RCC 7860 (cell line): ENCODE measurements around the gene KCNJ3.

Source experiments
- DNase-seq: peaks from one replicate; pipeline ENCODE4 v3.0.0-alpha.2; 2015; ENCODE audit warnings: low spot score
- FAIRE-seq: peaks from 2 replicates; lab custom pipeline; 2012; peaks lifted over from hg19 to GRCh38; lab: Jason Lieb, UNC

KCNJ3 gene

GRCh38 chr2:154706660-154707059 is 8.2 kb downstream of the KCNJ3 start:
- FAIRE-seq (no peak), DNase-seq (no peak)

DNA sequence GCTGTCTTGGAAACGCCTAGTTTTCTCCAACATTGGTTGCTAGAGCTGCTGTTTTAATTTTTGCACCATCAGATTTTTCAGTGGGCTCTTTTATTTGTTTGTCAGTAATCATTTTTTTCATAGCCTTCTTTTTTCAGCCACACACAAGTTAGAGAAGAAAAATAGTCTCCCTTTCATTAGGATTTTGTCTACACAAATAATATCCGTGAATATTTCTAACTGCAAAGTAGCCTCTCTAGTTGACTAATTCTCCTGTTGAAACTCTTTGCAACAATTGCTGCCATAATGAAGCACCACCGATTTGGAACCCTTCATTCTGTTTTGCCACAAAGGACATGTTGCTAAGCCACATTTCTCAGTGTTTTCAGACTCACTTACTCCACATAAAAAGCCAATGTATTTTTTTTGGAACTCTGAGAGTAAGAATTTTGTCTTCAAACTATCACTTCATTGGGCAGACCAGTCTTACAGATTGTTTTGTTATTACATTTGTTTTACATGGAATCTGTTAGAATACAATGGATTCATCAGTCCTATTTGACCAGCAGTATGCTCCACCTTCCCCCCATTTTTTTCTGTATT is 9.6 kb downstream of the KCNJ3 start:
- FAIRE-seq (no peak), DNase-seq (no peak)

DNA sequence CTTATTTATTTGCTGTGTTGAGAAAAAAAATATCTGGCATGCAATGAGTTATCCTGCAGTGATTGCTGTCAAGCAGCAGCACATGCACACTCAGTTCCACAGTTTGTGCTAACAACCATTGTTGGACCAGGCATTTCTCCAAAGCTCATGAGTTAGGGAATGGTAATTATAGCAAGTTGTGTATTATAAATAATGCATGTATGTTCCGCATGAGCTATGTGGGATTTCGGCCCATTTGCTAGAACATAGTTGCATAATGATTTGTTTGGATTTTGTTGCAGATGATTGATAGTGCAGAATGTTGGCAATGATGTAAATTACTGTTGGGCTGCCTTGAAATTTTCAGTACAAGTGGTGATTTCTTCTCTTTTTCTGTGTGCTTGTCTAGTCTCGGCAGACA is 10.7 kb downstream of the KCNJ3 start:
- DNase-seq (no peak), FAIRE-seq (no peak)

DNA sequence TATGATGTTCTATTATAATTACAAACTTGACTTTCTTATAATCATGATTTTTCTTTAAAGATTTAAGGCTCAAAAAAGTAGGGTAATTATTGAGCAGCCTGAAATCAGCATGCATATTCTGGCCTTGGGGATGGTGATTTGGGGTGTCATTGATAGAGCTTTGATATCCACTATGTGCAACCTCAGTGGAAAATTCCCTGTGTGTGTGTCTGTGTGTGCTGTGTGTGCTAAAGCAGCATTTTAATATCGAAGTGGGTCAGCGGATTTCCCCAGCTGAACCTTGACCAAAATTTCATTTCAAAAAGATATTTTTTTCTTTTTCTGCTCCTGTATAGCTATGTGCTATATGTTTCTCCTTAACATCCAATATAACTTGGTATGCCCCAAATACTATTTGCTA is 11.6 kb downstream of the KCNJ3 start:
- DNase-seq (no peak), FAIRE-seq (no peak)

DNA sequence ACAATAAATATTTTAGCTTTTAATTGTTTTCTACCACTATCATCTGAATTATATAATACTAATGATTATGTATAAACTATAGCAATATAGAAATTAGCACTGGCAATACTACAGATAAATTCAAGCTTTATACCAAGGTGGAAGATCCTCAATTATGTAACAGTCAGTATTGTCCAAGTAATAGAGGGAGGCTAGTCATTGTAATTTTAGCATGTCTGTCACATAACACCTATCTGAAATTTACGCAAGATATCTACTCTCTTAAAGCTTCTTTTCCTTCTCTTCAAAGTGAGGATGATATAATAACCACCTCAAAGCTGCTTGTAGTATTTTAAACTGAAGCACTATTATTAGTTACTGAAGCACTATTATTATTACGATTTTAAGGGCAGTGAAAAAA is 12.2 kb downstream of the KCNJ3 start:
- DNase-seq: no peak
- FAIRE-seq: no peak

GRCh38 chr2:154713675-154714074 is 15.2 kb downstream of the KCNJ3 start:
- FAIRE-seq: no peak

DNA sequence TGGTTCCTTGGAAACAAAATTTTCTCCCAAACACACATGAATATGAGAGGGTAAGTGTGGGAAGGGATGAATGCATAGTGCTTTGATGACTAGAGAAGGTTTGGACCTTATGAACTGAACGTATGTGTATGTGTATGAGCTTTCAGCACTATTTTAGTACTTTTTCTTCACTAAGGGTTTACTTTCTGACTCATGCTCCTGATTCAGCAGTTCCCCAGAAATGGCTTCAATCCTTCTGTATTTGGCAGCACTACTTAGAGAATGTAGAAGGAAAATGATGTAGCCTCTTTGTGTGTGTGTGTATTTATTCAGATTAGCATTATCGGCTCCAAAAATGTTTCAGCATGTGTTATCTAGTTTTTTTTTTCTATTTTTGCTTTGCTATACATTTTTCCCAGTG is 22.2 kb downstream of the KCNJ3 start:
- FAIRE-seq (no peak), DNase-seq (no peak)

More at GRCh38 chr2:154713675-154714074, 15.2 kb downstream of the KCNJ3 start:
- no peak for DNase-seq

DNA sequence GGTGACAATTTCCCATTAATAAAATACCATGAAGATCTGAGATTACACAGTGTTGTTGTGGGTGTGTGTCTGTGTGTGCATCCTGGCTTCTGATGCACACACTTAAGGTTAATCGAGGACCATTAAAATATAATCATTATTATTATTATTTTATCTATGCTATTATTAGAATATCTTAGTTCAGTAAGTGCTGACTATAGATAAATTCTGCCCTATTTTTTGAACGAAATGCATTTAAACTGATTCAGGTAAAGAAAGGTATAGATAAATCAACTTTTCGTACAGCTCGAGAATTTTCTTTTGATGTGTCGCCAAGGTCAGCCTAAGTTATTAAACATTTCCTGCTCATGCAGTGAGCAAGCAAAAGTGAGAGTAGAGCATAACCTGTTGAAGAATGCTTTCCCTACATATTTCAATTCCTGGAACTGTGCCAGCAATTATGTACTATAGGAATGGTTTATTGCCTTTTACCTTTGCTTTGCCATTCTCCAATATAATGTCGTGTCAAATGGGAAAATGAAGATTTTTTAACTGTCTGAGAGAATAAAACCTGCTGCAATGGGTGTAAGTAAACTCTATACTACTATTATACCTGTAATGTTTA is 25.8 kb downstream of the KCNJ3 start:
- DNase-seq (no peak), FAIRE-seq (no peak)

GRCh38 chr2:154740361-154740760 is 41.9 kb downstream of the KCNJ3 start:
- DNase-seq (no peak), FAIRE-seq (no peak)

- DNase-seq (no peak), FAIRE-seq (no peak)
Measured at GRCh38 chr2:154758871-154759270, 60.4 kb downstream of the KCNJ3 start.

- DNase-seq (no peak), FAIRE-seq (no peak)
Measured at GRCh38 chr2:154762638-154763037, 64.1 kb downstream of the KCNJ3 start.

DNA sequence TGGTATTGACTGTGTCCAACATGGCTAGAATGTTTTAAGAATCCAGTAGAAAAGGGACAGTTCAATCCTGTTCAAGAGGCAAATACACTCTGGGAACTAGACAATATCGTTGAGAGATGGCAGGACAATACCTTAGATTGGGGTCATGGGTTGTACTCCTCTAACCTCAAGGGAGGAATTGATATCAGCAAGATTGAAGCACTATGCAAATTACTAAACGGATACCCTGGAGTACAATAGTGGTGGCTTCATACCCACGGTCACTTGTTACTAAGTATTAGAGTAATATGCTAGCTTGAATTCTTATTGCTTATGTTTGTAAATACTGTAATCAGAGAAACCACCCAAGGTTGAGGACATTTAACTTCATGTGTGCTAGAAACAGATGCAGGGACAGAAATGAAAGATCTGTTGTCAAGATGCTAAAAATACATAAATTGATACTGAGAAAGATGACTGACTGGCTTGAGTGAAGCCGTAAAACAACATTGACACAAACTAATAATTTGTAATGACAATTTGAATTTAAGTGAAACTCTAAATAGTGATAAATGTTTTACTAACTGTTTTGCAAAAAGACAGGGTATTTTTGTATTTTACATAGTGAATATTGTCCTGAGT is 73.3 kb downstream of the KCNJ3 start:
- FAIRE-seq (no peak), DNase-seq (no peak)

GRCh38 chr2:154776825-154777224 is 78.3 kb downstream of the KCNJ3 start:
- FAIRE-seq: no peak
- no peak for DNase-seq

DNA sequence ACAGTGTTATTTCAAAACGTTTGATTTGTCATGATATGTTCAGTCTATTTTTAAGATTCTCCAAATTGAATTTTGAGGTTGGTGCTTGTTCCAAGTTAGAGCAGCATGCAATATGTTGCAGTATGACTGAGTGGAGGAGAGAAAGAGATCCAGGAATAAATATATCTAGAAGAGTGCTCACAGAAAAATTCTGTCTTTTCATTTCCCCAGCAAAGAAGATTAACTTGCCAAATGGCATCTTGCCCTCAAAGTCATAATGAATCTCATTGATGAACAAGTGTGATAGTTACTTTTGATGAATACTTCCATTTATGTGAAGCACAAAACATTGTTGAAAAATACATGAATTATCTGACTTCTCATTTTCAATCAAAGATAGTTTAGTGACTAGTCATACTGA is 95.9 kb downstream of the KCNJ3 start:
- no peak for DNase-seq
- FAIRE-seq: no peak

DNA sequence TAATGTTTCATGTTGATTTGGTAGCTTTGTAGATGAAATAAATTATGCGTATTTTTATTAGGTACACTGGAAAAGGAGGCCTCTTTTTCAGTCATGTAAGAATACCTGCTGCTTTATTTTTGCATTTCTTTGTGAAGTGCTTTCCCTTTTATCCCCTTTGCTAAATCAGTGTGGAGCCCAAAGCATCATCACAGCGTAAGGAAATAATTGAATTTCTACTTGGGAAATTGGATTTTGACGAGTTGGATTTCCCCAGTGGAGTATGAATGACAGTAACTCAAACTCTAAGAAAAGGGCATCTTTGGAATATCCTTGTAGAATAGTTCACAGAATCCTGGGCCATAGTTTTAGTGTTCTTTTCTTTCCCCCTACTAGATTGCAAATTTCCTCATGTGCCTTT is 97.2 kb downstream of the KCNJ3 start:
- FAIRE-seq (no peak), DNase-seq (no peak)

DNA sequence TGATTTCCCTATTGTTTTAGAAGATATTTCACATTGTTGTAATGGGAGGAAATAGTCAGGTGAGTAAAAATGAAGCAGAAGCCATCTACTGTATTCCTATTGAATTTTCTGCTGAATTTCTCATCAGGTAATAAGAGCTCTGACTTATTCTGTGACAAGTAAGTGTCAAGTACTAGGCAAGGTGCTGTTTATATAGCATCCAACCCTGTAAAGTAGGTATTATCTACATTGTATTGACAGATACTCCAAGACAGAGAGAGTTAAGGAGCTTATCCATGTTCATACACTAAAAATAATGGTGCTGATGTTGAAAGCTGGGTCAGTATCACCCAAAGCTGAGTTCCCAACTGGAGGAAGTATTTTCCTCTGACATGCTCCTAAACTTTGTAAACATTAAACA is 106.0 kb downstream of the KCNJ3 start:
- DNase-seq (no peak), FAIRE-seq (no peak)

DNA sequence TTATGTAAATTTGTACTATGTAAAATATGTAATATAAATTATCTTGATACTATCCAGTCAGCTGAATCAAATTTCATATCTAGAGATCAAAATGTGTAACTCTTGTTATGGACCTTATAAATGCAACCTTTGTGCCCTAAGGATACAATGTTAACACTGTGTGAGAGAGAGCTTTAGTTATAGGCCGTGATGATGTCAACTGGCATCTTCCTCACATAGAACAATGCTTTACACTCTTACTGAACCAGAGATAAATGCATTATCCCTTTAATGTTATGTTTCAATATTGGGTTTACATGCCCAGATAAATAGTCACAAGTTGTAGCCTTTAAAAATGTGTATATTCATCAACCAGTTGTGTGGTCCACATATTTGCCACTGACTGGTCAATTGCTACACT is 115.1 kb downstream of the KCNJ3 start:
- FAIRE-seq (no peak), DNase-seq (no peak)

DNA sequence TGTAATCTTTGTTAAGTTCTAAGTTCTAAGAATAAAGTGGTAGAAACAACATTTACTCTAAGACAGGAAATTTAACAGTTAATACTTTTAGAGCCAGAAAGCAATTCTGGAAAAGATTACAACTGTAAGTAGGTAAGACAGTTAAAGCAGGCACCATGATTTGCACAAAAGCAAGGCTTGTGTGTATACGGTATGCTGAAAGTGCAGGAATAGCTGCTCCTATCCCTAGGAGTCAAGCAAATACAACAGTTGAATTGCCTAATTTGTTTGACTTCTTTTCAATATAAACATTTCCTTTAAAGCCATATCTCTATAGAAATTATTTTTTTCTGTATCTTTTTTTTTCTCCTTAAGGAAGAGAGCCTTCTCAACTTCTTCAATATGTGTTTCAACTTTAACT is 116.4 kb downstream of the KCNJ3 start:
- FAIRE-seq: no peak

GRCh38 chr2:154825358-154825757 is 126.9 kb downstream of the KCNJ3 start:
- DNase-seq (no peak), FAIRE-seq (no peak)

More for the DNA sequence above, 116.4 kb downstream of the KCNJ3 start:
- no peak for DNase-seq

GRCh38 chr2:154826827-154827226 is 128.3 kb downstream of the KCNJ3 start:
- FAIRE-seq: no peak
- DNase-seq: no peak

- DNase-seq (no peak), FAIRE-seq (no peak)
Measured at GRCh38 chr2:154827286-154827685, 128.8 kb downstream of the KCNJ3 start.

DNA sequence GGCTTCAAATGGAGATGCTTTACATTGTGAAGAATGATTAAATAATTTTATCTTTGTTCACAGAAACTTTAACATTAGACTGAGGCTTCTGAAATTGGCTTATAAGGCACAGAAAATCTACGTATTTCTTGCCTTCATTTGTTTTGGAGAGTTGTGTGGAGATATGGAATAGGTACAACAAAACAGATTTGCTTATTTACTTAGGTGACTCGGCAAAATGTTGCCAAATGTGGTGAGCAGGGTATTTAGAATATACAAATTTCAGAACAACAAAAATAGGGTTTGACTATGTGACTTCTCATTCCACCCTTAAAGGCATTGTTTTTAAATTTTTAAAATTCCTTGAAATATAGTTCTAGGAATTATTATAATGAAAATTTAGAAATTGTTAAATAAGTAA is 134.2 kb downstream of the KCNJ3 start:
- DNase-seq (no peak), FAIRE-seq (no peak)

DNA sequence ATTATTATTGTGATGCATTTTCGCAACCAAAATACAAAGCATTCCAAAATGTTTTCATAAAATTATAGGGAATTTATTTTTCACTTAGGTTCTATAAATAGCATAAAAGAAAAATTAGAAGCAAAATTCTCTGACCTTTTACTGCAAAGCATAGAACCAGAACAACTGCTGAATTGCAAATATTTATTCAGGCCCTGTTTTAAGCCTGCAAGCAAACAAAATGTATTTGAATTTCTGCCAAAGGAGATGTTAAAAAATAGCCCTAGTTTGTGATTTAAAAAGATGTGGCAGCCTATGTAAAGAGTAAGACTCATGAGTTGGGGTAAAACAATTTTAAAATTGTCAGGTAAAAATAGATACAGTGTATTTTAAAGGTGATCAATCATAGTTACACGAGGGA is 138.1 kb downstream of the KCNJ3 start:
- no peak for DNase-seq

More for the DNA sequence above, 138.1 kb downstream of the KCNJ3 start:
- FAIRE-seq: no peak
